Brain microvascular endothelial cell (primary cell): ENCODE results near the gene CBFB.

Source experiments
- DNase-seq: peaks from one replicate; pipeline ENCODE4 v3.0.0-alpha.2; 2020
- H3K27ac ChIP-seq: fragments of 250-450 bp; sonication (Bioruptor Pico); 2 replicates; pipeline ENCODE4 v1.5.1; 2020; ENCODE audit warnings: mild to moderate bottlenecking, moderate library complexity
- H3K27me3 ChIP-seq: fragments of 250-450 bp; sonication (Bioruptor Pico); replicated peaks from 2 replicates; pipeline ENCODE4 v1.5.1; 2020; ENCODE audit warnings: mild to moderate bottlenecking
- H3K36me3 ChIP-seq: fragments of 250-450 bp; sonication (Bioruptor Pico); replicated peaks from 2 replicates; pipeline ENCODE4 v1.5.1; 2020; ENCODE audit warnings: mild to moderate bottlenecking
- H3K4me3 ChIP-seq: 2 replicates; pipeline ENCODE4 v1.5.1; 2011; ENCODE audit warnings: low read depth, mild to moderate bottlenecking, control low read depth, low read length, moderate library complexity
- in situ Hi-C: cut with HindIII; loops from 2 replicates; pipeline ENCODE4 v1.10.0; 2017; ENCODE audit warnings: low sequenced_read_pairs, low pct_ligation_motif_present
- TF ChIP-seq, protein P1 (sequence below): IDR thresholded peaks from 2 replicates; pipeline ENCODE4 v1.5.1; 2011; ENCODE audit warnings: low read depth, mild to moderate bottlenecking, moderate library complexity, low read length, control low read depth, inconsistent platforms; ENCODE audit errors: missing control alignments

The CBFB gene

DNA sequence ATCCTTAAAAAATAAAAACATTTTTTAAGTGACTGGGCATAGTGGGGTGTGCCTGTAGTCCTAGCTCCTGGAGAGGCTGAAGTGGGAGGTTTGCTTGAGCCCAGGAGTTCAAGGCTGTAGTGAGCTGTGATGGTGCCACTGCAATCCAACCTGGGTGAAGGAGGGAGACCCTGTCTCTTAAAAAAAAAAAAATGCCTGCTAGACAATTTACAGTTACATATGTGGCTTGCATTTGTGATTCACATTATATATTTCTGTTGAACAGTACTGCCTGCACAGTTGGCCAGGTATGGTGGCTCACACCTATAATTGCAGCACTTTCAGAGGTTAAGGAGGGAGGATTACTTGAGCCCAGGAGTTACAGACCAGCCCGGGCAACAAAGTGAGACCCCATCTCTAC lies 23.4 kb downstream of the CBFB start:
- no peak for DNase-seq
- Histone ChIP-seq H3K27ac (no peak overlapping the region), H3K36me3 (no peaks in the 10 kb centered on the region), H3K27me3 (no peaks in the 10 kb centered on the region), H3K4me3 (no peak overlapping the region)
- TF ChIP-seq, protein P1, sequence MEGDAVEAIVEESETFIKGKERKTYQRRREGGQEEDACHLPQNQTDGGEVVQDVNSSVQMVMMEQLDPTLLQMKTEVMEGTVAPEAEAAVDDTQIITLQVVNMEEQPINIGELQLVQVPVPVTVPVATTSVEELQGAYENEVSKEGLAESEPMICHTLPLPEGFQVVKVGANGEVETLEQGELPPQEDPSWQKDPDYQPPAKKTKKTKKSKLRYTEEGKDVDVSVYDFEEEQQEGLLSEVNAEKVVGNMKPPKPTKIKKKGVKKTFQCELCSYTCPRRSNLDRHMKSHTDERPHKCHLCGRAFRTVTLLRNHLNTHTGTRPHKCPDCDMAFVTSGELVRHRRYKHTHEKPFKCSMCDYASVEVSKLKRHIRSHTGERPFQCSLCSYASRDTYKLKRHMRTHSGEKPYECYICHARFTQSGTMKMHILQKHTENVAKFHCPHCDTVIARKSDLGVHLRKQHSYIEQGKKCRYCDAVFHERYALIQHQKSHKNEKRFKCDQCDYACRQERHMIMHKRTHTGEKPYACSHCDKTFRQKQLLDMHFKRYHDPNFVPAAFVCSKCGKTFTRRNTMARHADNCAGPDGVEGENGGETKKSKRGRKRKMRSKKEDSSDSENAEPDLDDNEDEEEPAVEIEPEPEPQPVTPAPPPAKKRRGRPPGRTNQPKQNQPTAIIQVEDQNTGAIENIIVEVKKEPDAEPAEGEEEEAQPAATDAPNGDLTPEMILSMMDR = no peak
- in situ Hi-C loops = no loop called here

DNA sequence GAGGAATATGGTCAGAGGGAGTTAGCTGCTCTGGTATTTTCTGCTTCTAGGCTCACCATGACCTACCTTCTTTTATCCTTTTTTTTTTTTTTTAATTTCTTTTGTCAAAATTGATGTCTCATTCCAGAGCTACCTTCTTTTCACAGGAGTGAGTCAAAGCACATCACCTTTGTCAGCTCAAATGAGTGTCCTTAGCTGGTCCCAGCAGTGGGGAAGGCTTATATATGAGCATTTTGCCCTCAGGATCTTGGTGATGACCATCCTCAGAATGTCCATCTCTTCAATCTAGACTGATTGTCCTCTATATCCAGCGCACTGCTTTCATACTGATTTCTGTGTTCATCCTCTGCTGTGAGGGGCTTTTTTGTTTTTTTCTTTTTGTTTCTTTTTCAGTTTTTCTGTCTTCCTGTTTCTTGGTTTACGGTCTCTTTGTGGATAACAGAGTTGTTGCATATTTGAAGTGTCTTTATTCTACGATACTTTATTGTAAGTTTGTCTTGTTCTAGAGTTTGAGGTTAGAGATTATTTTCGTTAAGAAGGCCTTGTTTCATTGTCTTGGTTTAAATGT lies 24.9 kb downstream of the CBFB start:
- DNase-seq = no peak
- Histone ChIP-seq H3K27me3 (no peaks in the 10 kb centered on the region), H3K36me3 (no peaks in the 10 kb centered on the region), H3K27ac (no peak overlapping the region), H3K4me3 (no peak overlapping the region)
- in situ Hi-C loops = no loop called here
- TF ChIP-seq, protein P1 = no peak

DNA sequence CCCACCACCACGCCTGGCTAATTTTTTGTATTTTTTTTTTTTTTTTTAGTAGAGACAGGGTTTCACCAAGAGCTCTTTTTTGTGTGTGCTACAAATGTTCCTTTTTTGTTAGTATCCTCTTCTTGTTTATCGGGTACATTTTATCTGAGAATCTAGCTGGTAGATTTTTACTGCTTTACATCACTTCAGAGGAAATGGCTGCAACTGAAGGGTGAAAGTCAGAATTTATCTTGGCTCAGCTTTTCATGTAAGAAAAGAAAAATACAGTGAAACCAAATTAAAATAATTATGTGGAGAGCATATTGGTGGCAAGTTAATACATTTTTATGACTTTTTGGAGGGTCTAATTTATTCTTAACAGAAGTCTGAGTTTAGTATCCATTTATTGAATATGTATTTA lies 26.0 kb downstream of the CBFB start:
- in situ Hi-C loops = no loop called here
- DNase-seq = no peak
- TF ChIP-seq, protein P1 = no peak

DNA sequence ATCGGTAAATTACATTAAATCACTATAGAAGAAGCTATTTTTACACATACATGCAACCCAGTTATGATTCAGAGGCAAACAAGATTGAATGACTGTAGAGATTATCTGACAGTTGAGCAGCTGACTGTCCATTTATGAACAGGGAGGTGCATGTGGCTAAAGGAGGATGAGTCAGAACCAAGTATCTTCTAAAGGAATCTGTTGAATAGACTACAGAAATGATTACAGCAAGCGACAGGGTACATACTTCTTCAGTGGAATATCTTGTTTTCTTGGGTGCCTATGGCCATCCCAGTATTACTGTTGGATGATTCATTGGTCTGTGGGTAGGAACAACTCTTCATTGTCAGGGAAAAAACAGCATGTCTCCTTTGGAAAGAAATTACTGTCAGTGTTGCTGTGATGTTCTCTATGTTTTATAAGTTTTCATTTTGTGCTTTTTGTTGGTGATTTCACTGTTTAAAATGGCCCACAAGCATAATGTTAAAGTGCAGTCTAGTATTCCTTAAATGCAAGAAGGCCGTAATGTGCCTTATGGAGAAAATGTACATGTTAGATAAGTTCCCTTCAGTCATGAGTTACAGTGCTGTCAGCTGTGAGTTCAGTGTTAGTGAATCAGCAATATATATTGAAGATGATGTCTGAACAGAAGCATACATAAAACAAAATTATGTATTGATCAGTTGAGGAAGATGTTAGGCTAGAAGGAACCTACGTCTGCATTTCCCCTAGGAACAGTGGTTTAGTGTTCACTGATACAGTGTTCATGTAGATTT lies 27.0 kb downstream of the CBFB start:
- DNase-seq = peak; percentile 96
- peak overlapping the region; percentile 77 for H3K27ac ChIP-seq
- H3K27me3 ChIP-seq = no peaks in the 10 kb centered on the region

More for the DNA sequence above, 26.0 kb downstream of the CBFB start:
- H3K27ac ChIP-seq = peak overlapping the region; percentile 77
- no peaks in the 10 kb centered on the region for H3K27me3 ChIP-seq
- H3K36me3 ChIP-seq = no peaks in the 10 kb centered on the region
- no peak overlapping the region for H3K4me3 ChIP-seq

DNA sequence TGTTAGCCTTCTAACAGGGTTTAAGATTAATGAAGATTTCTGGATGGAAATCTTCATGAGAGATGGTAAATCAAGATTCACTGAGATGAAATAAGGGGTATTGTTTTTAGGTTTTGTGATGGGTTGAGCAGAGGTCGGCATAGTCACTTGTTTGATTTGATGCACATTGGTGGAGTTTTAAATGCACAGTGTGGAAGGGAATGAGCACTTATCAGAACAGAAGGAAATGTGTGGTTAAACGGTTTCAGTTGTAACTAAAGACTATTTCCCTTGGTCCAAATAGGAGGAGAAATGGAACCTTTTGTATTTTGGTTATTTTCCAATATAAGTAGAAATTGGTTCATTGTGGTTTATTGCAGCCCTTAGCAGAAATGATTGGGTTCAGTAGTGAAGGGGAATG lies 34.1 kb downstream of the CBFB start:
- Histone ChIP-seq H3K27ac (no peak overlapping the region), H3K36me3 (peaks cover 8% of the 10 kb centered on the region), H3K27me3 (no peaks in the 10 kb centered on the region), H3K4me3 (no peak overlapping the region)
- TF ChIP-seq, protein P1 = no peak
- no peak for DNase-seq
- in situ Hi-C loops = no loop called here

More for the DNA sequence above, 27.0 kb downstream of the CBFB start:
- Histone ChIP-seq H3K4me3 (no peak overlapping the region), H3K36me3 (no peaks in the 10 kb centered on the region)
- TF ChIP-seq, protein P1 = no peak
- in situ Hi-C loops = no loop called here

DNA sequence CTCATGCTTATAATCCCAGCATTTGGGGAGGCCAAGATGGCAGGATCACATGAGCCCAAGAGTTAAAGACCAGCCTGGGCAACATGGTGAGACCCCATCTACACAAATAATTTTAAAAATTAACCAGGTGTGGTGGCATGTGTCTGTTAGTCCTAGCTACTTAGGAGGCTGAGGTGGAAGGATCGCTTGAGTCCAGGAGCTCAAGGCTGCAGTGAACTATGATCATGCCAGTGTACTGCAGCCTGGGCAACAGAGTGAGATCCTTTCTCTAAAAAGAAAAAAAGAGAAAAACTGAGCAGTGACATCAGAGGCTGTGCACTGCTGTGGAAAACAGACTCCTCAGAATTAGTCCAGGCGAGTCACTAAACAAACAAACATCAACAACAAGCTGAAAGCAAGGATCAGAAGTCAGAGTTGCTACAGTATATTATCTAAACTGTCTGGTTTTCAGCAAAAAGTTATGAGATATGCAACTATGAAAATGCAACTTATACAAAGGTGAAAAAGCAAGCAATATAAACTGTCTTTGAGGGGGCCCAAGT lies 39.3 kb downstream of the CBFB start:
- H3K4me3 ChIP-seq = no peak overlapping the region
- peak; percentile 9 for DNase-seq
- H3K27ac ChIP-seq = no peak overlapping the region
- H3K36me3 ChIP-seq = peaks cover 13% of the 10 kb centered on the region
- in situ Hi-C loops = no loop called here
- H3K27me3 ChIP-seq = no peaks in the 10 kb centered on the region
- TF ChIP-seq, protein P1 = no peak
